ENCODE data around the gene PODXL2. TPM values are rescaled to one million over a fixed set of nuclear protein-coding genes. Genes with fewer than 3 reads are reported as not detected.

PODXL2 gene
- total RNA-seq, 1 donor from 2014 or later: 3.3 TPM

- DNase-seq: no peak
- no peaks in the 10 kb centered on the region for H3K27me3 Mint-ChIP-seq
- intact Hi-C loops (cut with micrococcal nuclease): no loop called here
- H3K36me3 Mint-ChIP-seq (ENCODE audit: low read depth): no peaks in the 10 kb centered on the region
- no peak for ATAC-seq (ENCODE audit: low read depth)
- ChIA-PET POLR2A (no interaction called here), CTCF (no interaction called here)
- no peaks in the 10 kb centered on the region for H3K9me3 Mint-ChIP-seq
- H3K4me3 Mint-ChIP-seq: no peak overlapping the region
- H3K27ac Mint-ChIP-seq: no peak overlapping the region
- H3K4me1 Mint-ChIP-seq: peaks cover 28% of the 10 kb centered on the region
- TF ChIP-seq, protein P1, sequence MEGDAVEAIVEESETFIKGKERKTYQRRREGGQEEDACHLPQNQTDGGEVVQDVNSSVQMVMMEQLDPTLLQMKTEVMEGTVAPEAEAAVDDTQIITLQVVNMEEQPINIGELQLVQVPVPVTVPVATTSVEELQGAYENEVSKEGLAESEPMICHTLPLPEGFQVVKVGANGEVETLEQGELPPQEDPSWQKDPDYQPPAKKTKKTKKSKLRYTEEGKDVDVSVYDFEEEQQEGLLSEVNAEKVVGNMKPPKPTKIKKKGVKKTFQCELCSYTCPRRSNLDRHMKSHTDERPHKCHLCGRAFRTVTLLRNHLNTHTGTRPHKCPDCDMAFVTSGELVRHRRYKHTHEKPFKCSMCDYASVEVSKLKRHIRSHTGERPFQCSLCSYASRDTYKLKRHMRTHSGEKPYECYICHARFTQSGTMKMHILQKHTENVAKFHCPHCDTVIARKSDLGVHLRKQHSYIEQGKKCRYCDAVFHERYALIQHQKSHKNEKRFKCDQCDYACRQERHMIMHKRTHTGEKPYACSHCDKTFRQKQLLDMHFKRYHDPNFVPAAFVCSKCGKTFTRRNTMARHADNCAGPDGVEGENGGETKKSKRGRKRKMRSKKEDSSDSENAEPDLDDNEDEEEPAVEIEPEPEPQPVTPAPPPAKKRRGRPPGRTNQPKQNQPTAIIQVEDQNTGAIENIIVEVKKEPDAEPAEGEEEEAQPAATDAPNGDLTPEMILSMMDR (IDR thresholded peaks at IDR 0.05): no peak
Observed at GRCh38 chr3:127688022-127688415, 59.0 kb downstream of the PODXL2 start.

DNA sequence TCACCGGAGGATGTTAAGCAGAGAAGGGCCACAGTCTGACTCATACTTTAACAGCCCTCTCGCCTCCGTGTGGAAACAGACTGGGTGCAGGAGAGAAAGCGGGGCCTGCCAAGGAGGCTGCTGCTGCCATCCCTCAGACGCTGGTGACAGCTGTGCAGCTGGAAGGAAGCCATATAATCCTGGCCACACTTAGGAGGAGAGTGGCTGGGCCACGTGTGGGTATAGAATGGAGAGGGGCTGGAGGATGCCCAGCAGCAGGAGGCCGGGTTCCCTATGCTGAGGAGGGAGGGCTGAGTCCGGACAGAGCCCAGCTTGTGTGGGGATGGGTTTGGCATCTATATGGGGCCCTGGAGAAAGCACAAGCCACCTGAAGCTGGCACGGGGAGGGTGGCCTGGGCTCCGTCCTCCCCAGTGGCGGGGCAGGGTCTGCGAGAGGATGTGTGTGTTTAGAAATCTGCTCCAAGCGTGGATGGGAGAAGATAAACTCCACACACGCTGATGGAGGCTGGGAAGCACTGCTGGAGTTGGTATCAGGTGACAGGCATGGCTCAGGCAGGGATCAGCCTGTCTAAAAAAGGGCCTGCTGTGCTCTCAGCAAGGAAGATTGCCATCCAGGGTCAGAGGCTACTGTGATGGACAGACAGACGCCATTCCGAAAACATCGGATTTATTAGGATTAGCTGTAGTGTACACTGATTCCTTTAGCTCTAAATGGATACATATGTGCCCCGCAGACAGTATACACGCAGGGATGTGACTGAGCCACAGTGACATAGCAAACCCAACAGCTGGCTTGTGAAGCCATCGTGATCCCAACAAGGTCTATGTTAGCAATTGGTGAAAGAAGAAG lies 59.7 kb downstream of the PODXL2 start:
- POLR2A ChIA-PET: no interaction called here
- H3K36me3 Mint-ChIP-seq (ENCODE audit: low read depth): peaks cover 2% of the 10 kb centered on the region
- intact Hi-C loops (cut with micrococcal nuclease): no loop called here
- H3K4me1 Mint-ChIP-seq: peaks cover 29% of the 10 kb centered on the region
- peaks cover 2% of the 10 kb centered on the region for H3K27me3 Mint-ChIP-seq
- ATAC-seq (ENCODE audit: low read depth) (no peak), DNase-seq (peak; percentile 5)
- CTCF ChIA-PET: interaction anchor here (1.1 kb wide), 1 partner anchor 36 kb away, joined by 4 read pairs; no protein-coding TSS in a partner anchor
- no peak overlapping the region for H3K4me3 Mint-ChIP-seq
- TF ChIP-seq, protein P1 (IDR thresholded peaks at IDR 0.05): no peak
- H3K9me3 Mint-ChIP-seq: no peaks in the 10 kb centered on the region
- H3K27ac Mint-ChIP-seq: no peak overlapping the region

GRCh38 chr3:127689266-127689860 lies 60.4 kb downstream of the PODXL2 start:
- Mint-ChIP-seq H3K4me1 (peaks cover 26% of the 10 kb centered on the region), H3K27me3 (peaks cover 2% of the 10 kb centered on the region), H3K36me3 (ENCODE audit: low read depth) (peaks cover 2% of the 10 kb centered on the region), H3K27ac (no peak overlapping the region), H3K9me3 (no peaks in the 10 kb centered on the region), H3K4me3 (no peak overlapping the region)
- intact Hi-C loops (cut with micrococcal nuclease): no loop called here
- ChIA-PET CTCF (interaction anchor here (1.1 kb wide), 1 partner anchor 37 kb away, joined by 4 read pairs; no protein-coding TSS in a partner anchor), POLR2A (interaction anchor here (1.3 kb wide), 1 partner anchor 16 kb away, joined by 3 read pairs; no protein-coding TSS in a partner anchor)
- DNase-seq (no peak), ATAC-seq (ENCODE audit: low read depth) (no peak)
- TF ChIP-seq, protein P1 (IDR thresholded peaks at IDR 0.05): no peak

GRCh38 chr3:127690106-127690505 lies 61.1 kb downstream of the PODXL2 start:
- peaks cover 2% of the 10 kb centered on the region for H3K27me3 Mint-ChIP-seq
- H3K36me3 Mint-ChIP-seq (ENCODE audit: low read depth): peaks cover 2% of the 10 kb centered on the region
- TF ChIP-seq, protein P1 (IDR thresholded peaks at IDR 0.05): no peak
- ATAC-seq (ENCODE audit: low read depth): no peak
- intact Hi-C loops (cut with micrococcal nuclease): loop anchor here (2.0 kb wide), 1 partner anchor 37 kb away; no protein-coding TSS in a partner anchor
- ChIA-PET CTCF (interaction anchor here (1.9 kb wide), 1 partner anchor 270 kb away, joined by 11 read pairs; no protein-coding TSS in a partner anchor), POLR2A (interaction anchor here (1.3 kb wide), 1 partner anchor 17 kb away, joined by 3 read pairs; no protein-coding TSS in a partner anchor)
- H3K27ac Mint-ChIP-seq: no peak overlapping the region
- peaks cover 23% of the 10 kb centered on the region for H3K4me1 Mint-ChIP-seq
- no peak for DNase-seq
- H3K9me3 Mint-ChIP-seq: no peaks in the 10 kb centered on the region
- H3K4me3 Mint-ChIP-seq: no peak overlapping the region
